ENCODE results near the gene C1QL1. TPM values are rescaled to one million over a fixed set of nuclear protein-coding genes. Genes with fewer than 3 reads are reported as not detected.

Gene C1QL1
- total and polyA plus RNA-seq, 2 of the 13 experiments (the other 11 are each of a cell fraction or from before 2014, with no cell fraction given): 0.11 TPM

DNA sequence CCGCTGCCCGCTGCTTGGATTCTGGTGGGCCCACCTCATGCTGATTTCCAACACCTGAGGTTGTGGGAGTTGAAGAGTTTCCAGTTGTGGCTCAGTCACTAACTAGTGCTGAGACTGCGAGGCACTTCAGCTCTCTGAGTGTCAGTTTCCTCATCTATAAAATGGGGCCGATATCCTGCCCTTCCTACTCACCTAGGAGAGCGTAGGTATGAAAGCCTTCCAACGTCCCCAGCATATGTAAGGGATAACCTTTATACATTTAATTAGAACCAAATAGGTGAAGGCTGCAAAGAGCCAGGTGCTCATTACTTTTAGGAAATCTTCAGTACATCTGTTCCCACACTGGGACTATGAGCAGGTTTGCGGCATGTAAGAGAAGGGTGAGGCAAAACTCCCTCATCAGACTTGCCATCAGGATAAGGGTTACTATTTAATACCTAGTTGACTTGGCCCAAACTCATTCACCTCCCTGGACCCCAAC lies 19.7 kb downstream of the C1QL1 start (continued):
- TF ChIP-seq ZNF335 (CRISPR knock-in tag; IDR thresholded peaks at IDR 0.05) (no peak), SNAPC5 (CRISPR knock-in tag; IDR thresholded peaks at IDR 0.05; ENCODE audit: borderline replicate concordance) (no peak), ZBTB7A (CRISPR knock-in tag; IDR thresholded peaks at IDR 0.05) (no peak)

GRCh38 chr17:44947461-44948314 lies 20.4 kb downstream of the C1QL1 start, which contains the start of gene KIF18B:
Gene KIF18B, minus strand, starts transcription at chr17:44947773. Its CDS starts 11,429 bp downstream, at chr17:44936344.
- Histone ChIP-seq H3K4me1 (ENCODE audit: insufficient read depth, low read length) (peaks cover 49% of the 10 kb centered on the region), H4K20me1 (ENCODE audit: insufficient read depth, low read length) (no peaks in the 10 kb centered on the region), H3K9ac (ENCODE audit: insufficient read depth, low read depth, low read length) (peak within 1 kb of the TSS; percentile 87), H3K27ac (ENCODE audit: extremely low read length, insufficient read depth, low read length) (peak within 1 kb of the TSS; percentile 71), H3K79me2 (ENCODE audit: insufficient read depth, low read length) (peaks cover 43% of the 10 kb centered on the region), H3K4me2 (ENCODE audit: low read depth, low read length) (peak within 1 kb of the TSS; percentile 76), H2AFZ (ENCODE audit: low read length) (peak within 1 kb of the TSS; percentile 43), H3K4me3 (replicated peaks in 1 of 3; ENCODE audit: insufficient read depth in 1 of 3, low read depth in 2 of 3, low read length in 3 of 3) (peak within 1 kb of the TSS; percentile 74 to 98 (median 89)), H3K36me3 (replicated peaks in 1 of 2; ENCODE audit: control insufficient read depth in 1 of 2, insufficient read depth in 2 of 2, low read length in 2 of 2) (peaks cover 0 to 2% of the 10 kb centered on the region in 2 experiments; a peak in 1 of 5 replicates), H3K27me3 (ENCODE audit: control insufficient read depth in 1 of 2, insufficient read depth in 2 of 2, low read length in 2 of 2) (no peaks in the 10 kb centered on the region; a peak in 1 of 5 replicates), H3K9me3 (ENCODE audit: low read length) (no peaks in the 10 kb centered on the region)
- intact Hi-C loops (cut with micrococcal nuclease; ENCODE audit: unreplicated experiment) (loop anchor here (1.0 kb wide), 1 partner anchor 32 kb away; no protein-coding TSS in a partner anchor), in situ Hi-C loops (cut with HindIII; ENCODE audit: extremely low pct_ligation_motif_present, low pct_unique_long_range_greater_than_20kb) (no loop called here)
- peak; percentile 97 for DNase-seq (ENCODE audit: low spot score)
- WGBS (ENCODE audit: low lambda C conversion rate): 29% methylated on average over 21 of the region's 62 CpGs
- ATAC-seq: peak; percentile 97
- CTCF ChIA-PET (ENCODE audit: low intra/inter-chr PET ratio, low total read pairs): no interaction called here
- POLR2A ChIA-PET: interaction anchor here (1.3 kb wide), 1 partner anchor 49 kb away, joined by 5 read pairs; the partner anchor contains the start of gene EFTUD2
- FAIRE-seq: peak; percentile 80
- BruUV-seq (replicated peaks): TSS peak; percentile 99
- TF ChIP-seq PRMT3 (CRISPR knock-in tag; IDR thresholded peaks at IDR 0.05; ENCODE audit: borderline replicate concordance, low read depth) (peak; percentile 43), ZNF768 (CRISPR knock-in tag; IDR thresholded peaks at IDR 0.05) (no peak; the same call in 1 of the 2 replicates), HMGA1 (CRISPR knock-in tag; conservative IDR thresholded peaks at IDR 0.05) (no peak), ZBTB21 (CRISPR knock-in tag; IDR thresholded peaks at IDR 0.05) (no peak; the same call in 1 of the 2 replicates), HNRNPK (IDR thresholded peaks at IDR 0.05; ENCODE audit: low read depth, low read length, poor library complexity, severe bottlenecking) (no peak), ZBTB34 (CRISPR knock-in tag; IDR thresholded peaks at IDR 0.05) (0 out of 2 replicates have a peak, but pooled peaks have one; percentile 36), ZNF230 (CRISPR knock-in tag; IDR thresholded peaks at IDR 0.05) (peak; percentile 56; the same call in 1 of the 2 replicates), AGO1 (IDR thresholded peaks at IDR 0.05; ENCODE audit: low read depth, low read length, poor library complexity, severe bottlenecking) (peak; percentile 80), ZNF629 (CRISPR knock-in tag; conservative IDR thresholded peaks at IDR 0.05) (no peak), SUZ12 (IDR thresholded peaks at IDR 0.05; ENCODE audit: low read depth, low read length) (no peak), RBFOX2 (IDR thresholded peaks at IDR 0.05; ENCODE audit: low read depth, low read length) (peak; percentile 86), ZNF556 (CRISPR knock-in tag; IDR thresholded peaks at IDR 0.05; ENCODE audit: borderline replicate concordance) (peak; percentile 93), HNF4G (IDR thresholded peaks at IDR 0.05; ENCODE audit: borderline replicate concordance, low read depth, low read length) (peak; percentile 7; the same call in 1 of the 2 replicates), HNF4G (CRISPR knock-in tag; IDR thresholded peaks at IDR 0.05; ENCODE audit: borderline replicate concordance, low read depth) (no peak)

All from HepG2 (cell line).